ENCODE measurements around the gene PVALEF.

DNA sequence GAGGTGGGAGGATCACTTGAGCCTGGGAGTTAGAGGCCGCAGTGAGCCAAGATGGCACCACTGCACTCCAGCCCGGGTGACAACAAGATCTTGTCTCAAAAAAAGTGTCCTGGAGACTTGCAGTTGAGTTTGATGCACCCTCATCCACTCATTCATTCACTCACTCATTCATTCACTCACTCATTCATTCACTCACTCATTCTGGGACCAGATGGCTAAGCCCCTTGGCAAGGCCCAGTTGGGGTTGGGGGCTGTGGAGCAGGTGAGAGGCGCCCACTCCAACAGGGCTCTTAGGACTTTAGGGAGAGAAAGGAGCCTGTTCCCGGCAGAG is 1.9 kb downstream of the PVALEF start:
- TF ChIP-seq EP300 (IDR thresholded peaks at IDR 0.05), result no peak
- TF ChIP-seq, protein P1, sequence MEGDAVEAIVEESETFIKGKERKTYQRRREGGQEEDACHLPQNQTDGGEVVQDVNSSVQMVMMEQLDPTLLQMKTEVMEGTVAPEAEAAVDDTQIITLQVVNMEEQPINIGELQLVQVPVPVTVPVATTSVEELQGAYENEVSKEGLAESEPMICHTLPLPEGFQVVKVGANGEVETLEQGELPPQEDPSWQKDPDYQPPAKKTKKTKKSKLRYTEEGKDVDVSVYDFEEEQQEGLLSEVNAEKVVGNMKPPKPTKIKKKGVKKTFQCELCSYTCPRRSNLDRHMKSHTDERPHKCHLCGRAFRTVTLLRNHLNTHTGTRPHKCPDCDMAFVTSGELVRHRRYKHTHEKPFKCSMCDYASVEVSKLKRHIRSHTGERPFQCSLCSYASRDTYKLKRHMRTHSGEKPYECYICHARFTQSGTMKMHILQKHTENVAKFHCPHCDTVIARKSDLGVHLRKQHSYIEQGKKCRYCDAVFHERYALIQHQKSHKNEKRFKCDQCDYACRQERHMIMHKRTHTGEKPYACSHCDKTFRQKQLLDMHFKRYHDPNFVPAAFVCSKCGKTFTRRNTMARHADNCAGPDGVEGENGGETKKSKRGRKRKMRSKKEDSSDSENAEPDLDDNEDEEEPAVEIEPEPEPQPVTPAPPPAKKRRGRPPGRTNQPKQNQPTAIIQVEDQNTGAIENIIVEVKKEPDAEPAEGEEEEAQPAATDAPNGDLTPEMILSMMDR (IDR thresholded peaks at IDR 0.05), result no peak
- TF ChIP-seq POLR2AphosphoS5 (IDR thresholded peaks at IDR 0.05), result no peak
- TF ChIP-seq POLR2A (IDR thresholded peaks at IDR 0.05; ENCODE audit: low read depth), result no peak

All from esophagus muscularis mucosa (tissue), 4 donors.